Skeletal muscle satellite cell (primary cell): ENCODE results near the gene PELI2.

Experiments used
- H3K27me3 ChIP-seq: 2 replicates; pipeline ENCODE4 v1.7.0; 2013; ENCODE audit warnings: low read length; ENCODE audit not compliant: control insufficient read depth, insufficient read depth
- H3K36me3 ChIP-seq: 2 replicates; pipeline ENCODE4 v1.7.0; 2013; ENCODE audit warnings: mild to moderate bottlenecking, control low read depth, low read length; ENCODE audit not compliant: insufficient read depth
- H3K4me1 ChIP-seq: 2 replicates; pipeline ENCODE4 v1.7.0; 2013; ENCODE audit warnings: low read length; ENCODE audit not compliant: control insufficient read depth, insufficient read depth
- H3K4me2 ChIP-seq: 2 replicates; pipeline ENCODE4 v1.7.0; 2013; ENCODE audit warnings: mild to moderate bottlenecking, low read length
- H3K4me3 ChIP-seq: 2 replicates; pipeline ENCODE4 v1.7.0; 2013; ENCODE audit warnings: low read length
- H3K9ac ChIP-seq: 2 replicates; pipeline ENCODE4 v1.7.0; 2013; ENCODE audit warnings: mild to moderate bottlenecking, low read depth, low read length, moderate library complexity
- H3K9me3 ChIP-seq: replicated peaks from 2 replicates; pipeline ENCODE4 v1.7.0; 2013; ENCODE audit warnings: mild to moderate bottlenecking, control low read depth, low read length

PELI2 gene

GRCh38 chr14:56197150-56197549, 78.9 kb downstream of the PELI2 start:
- Histone ChIP-seq H3K9ac (no peak overlapping the region), H3K9me3 (no peaks in the 10 kb centered on the region), H3K4me2 (no peak overlapping the region), H3K4me1 (peaks cover 47% of the 10 kb centered on the region), H3K27me3 (no peaks in the 10 kb centered on the region), H3K36me3 (no peaks in the 10 kb centered on the region), H3K4me3 (no peak overlapping the region)

GRCh38 chr14:56198438-56198837, 80.2 kb downstream of the PELI2 start:
- no peak overlapping the region for H3K4me3 ChIP-seq
- H3K4me2 ChIP-seq: no peak overlapping the region
- H3K9ac ChIP-seq: peak overlapping the region; percentile 5
- no peaks in the 10 kb centered on the region for H3K27me3 ChIP-seq
- no peaks in the 10 kb centered on the region for H3K9me3 ChIP-seq
- H3K4me1 ChIP-seq: peaks cover 43% of the 10 kb centered on the region
- no peaks in the 10 kb centered on the region for H3K36me3 ChIP-seq

- no peaks in the 10 kb centered on the region for H3K27me3 ChIP-seq
- peaks cover 42% of the 10 kb centered on the region for H3K4me1 ChIP-seq
- H3K9me3 ChIP-seq: no peaks in the 10 kb centered on the region
- no peaks in the 10 kb centered on the region for H3K36me3 ChIP-seq
- peak overlapping the region; percentile 74 for H3K4me2 ChIP-seq
- H3K4me3 ChIP-seq: peak overlapping the region; percentile 47
- peak overlapping the region; percentile 78 for H3K9ac ChIP-seq
These were observed 81.1 kb downstream of the PELI2 start for GRCh38 chr14:56199095-56199981.

- peaks cover 41% of the 10 kb centered on the region for H3K4me1 ChIP-seq
- H3K9me3 ChIP-seq: no peaks in the 10 kb centered on the region
- peak overlapping the region; percentile 78 for H3K9ac ChIP-seq
- H3K36me3 ChIP-seq: no peaks in the 10 kb centered on the region
- H3K4me3 ChIP-seq: peak overlapping the region; percentile 47
- H3K4me2 ChIP-seq: peak overlapping the region; percentile 74
- no peaks in the 10 kb centered on the region for H3K27me3 ChIP-seq
These were observed 81.9 kb downstream of the PELI2 start for GRCh38 chr14:56199982-56200577.

- no peaks in the 10 kb centered on the region for H3K27me3 ChIP-seq
- H3K4me3 ChIP-seq: no peak overlapping the region
- H3K9me3 ChIP-seq: no peaks in the 10 kb centered on the region
- no peaks in the 10 kb centered on the region for H3K36me3 ChIP-seq
- no peak overlapping the region for H3K9ac ChIP-seq
- H3K4me1 ChIP-seq: peaks cover 23% of the 10 kb centered on the region
- H3K4me2 ChIP-seq: no peak overlapping the region
These were observed 84.0 kb downstream of the PELI2 start for GRCh38 chr14:56202256-56202655.

- Histone ChIP-seq H3K27me3 (no peaks in the 10 kb centered on the region), H3K9ac (no peak overlapping the region), H3K4me3 (no peak overlapping the region), H3K4me1 (peaks cover 5% of the 10 kb centered on the region), H3K9me3 (no peaks in the 10 kb centered on the region), H3K36me3 (no peaks in the 10 kb centered on the region), H3K4me2 (no peak overlapping the region)
These were observed 87.7 kb downstream of the PELI2 start for GRCh38 chr14:56205881-56206280.

GRCh38 chr14:56206596-56206995, 88.4 kb downstream of the PELI2 start:
- H3K9me3 ChIP-seq: no peaks in the 10 kb centered on the region
- H3K9ac ChIP-seq: no peak overlapping the region
- H3K4me2 ChIP-seq: no peak overlapping the region
- H3K27me3 ChIP-seq: no peaks in the 10 kb centered on the region
- H3K36me3 ChIP-seq: no peaks in the 10 kb centered on the region
- H3K4me1 ChIP-seq: peaks cover 5% of the 10 kb centered on the region
- H3K4me3 ChIP-seq: no peak overlapping the region

- Histone ChIP-seq H3K4me2 (no peak overlapping the region), H3K9ac (no peak overlapping the region), H3K9me3 (no peaks in the 10 kb centered on the region), H3K4me3 (no peak overlapping the region), H3K4me1 (peaks cover 5% of the 10 kb centered on the region), H3K36me3 (no peaks in the 10 kb centered on the region), H3K27me3 (no peaks in the 10 kb centered on the region)
These were observed 89.5 kb downstream of the PELI2 start for GRCh38 chr14:56207626-56208292.

GRCh38 chr14:56208520-56208919, 90.3 kb downstream of the PELI2 start:
- no peak overlapping the region for H3K4me2 ChIP-seq
- H3K4me1 ChIP-seq: peaks cover 5% of the 10 kb centered on the region
- no peaks in the 10 kb centered on the region for H3K27me3 ChIP-seq
- H3K9ac ChIP-seq: no peak overlapping the region
- no peaks in the 10 kb centered on the region for H3K9me3 ChIP-seq
- H3K36me3 ChIP-seq: no peaks in the 10 kb centered on the region
- no peak overlapping the region for H3K4me3 ChIP-seq

- Histone ChIP-seq H3K36me3 (no peaks in the 10 kb centered on the region), H3K9ac (no peak overlapping the region), H3K9me3 (no peaks in the 10 kb centered on the region), H3K4me1 (peaks cover 5% of the 10 kb centered on the region), H3K4me3 (no peak overlapping the region), H3K27me3 (no peaks in the 10 kb centered on the region), H3K4me2 (no peak overlapping the region)
These were observed 92.4 kb downstream of the PELI2 start for GRCh38 chr14:56210571-56210970.

GRCh38 chr14:56211084-56211483, 92.9 kb downstream of the PELI2 start:
- Histone ChIP-seq H3K36me3 (no peaks in the 10 kb centered on the region), H3K4me2 (no peak overlapping the region), H3K9me3 (no peaks in the 10 kb centered on the region), H3K9ac (no peak overlapping the region), H3K4me3 (no peak overlapping the region), H3K4me1 (peaks cover 5% of the 10 kb centered on the region), H3K27me3 (no peaks in the 10 kb centered on the region)
